Calu3 (cell line): ENCODE measurements around the gene GRAMD1B. TPM values are rescaled to one million over a fixed set of nuclear protein-coding genes. Genes with fewer than 3 reads are reported as not detected.

ENCODE experiments used
- BruUV-seq: library from RNA; stranded (reverse); fragments of 400-500 nt; replicated peaks from 2 replicates; lab custom pipeline; 2021; lab: Mats Ljungman, UMichigan
- CTCF ChIA-PET: fragments of 300-600 bp; sonication (Branson Sonifier 250); formaldehyde crosslinking; loops from one replicate; lab custom pipeline; 2022; ENCODE audit warnings: antibody characterized with exemption; lab: Charles Lee
- DNase-seq: peaks from one replicate; pipeline ENCODE4 v3.0.0; 2022
- H3K27ac Mint-ChIP-seq: one replicate; pipeline ENCODE4 v1.8.0; 2022; ENCODE audit warnings: mixed read lengths; ENCODE audit not compliant: unreplicated experiment
- H3K27me3 Mint-ChIP-seq: one replicate; pipeline ENCODE4 v1.8.0; 2022; ENCODE audit warnings: mixed read lengths; ENCODE audit not compliant: unreplicated experiment
- H3K36me3 Mint-ChIP-seq: one replicate; pipeline ENCODE4 v1.8.0; 2022; ENCODE audit warnings: mild to moderate bottlenecking, moderate library complexity, mixed read lengths; ENCODE audit not compliant: insufficient read depth, unreplicated experiment
- H3K4me1 Mint-ChIP-seq: one replicate; pipeline ENCODE4 v1.8.0; 2022; ENCODE audit warnings: mild to moderate bottlenecking, low read depth, mixed read lengths; ENCODE audit not compliant: unreplicated experiment
- H3K4me3 Mint-ChIP-seq: one replicate; pipeline ENCODE4 v1.8.0; 2022; ENCODE audit warnings: mild to moderate bottlenecking, low read depth, moderate library complexity, mixed read lengths; ENCODE audit not compliant: unreplicated experiment
- H3K9me3 Mint-ChIP-seq: one replicate; pipeline ENCODE4 v1.8.0; 2022; ENCODE audit warnings: low read depth, mixed read lengths; ENCODE audit not compliant: unreplicated experiment
- intact Hi-C: fragments of 100-400 bp; cut with micrococcal nuclease; formaldehyde crosslinking; loops from one replicate; pipeline ENCODE4 v1.10.0; 2022; ENCODE audit not compliant: unreplicated experiment
- total RNA-seq: library from RNA; stranded (reverse); gene quantifications from 2 replicates; pipeline ENCODE4 v1.2.3, GENCODE V29; 2022
- TF ChIP-seq, protein P1 (sequence below): fragments of 200-600 bp; IDR thresholded peaks from one replicate; pipeline ENCODE4 v1.8.0; 2022; ENCODE audit warnings: antibody characterized with exemption; ENCODE audit not compliant: unreplicated experiment

GRAMD1B gene
- total RNA-seq, 1 experiment from 2014 or later = 5.9 TPM

DNA sequence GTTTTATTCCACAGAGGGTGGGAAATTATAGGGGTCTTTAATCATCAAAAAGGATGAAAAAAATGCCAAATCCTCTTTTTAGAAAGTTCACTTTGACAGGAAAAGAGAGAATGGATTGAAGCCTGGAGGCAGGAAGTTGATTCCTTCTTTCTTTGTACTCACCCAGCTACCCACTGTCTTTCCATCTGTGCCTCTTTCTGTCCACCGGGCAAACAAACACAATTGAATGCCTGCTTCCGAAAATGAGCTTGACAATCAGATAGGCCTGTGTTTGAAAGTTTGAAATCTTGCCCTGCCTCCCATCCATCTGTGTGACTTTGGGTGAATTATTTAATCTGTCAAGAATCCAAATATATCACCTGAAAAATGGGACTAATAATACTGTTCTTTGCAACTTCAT lies 143.2 kb downstream of the GRAMD1B start:
- DNase-seq = no peak
- Mint-ChIP-seq H3K36me3 (no peaks in the 10 kb centered on the region), H3K4me3 (no peak overlapping the region), H3K27me3 (peaks cover 91% of the 10 kb centered on the region), H3K9me3 (no peaks in the 10 kb centered on the region), H3K4me1 (no peaks in the 10 kb centered on the region), H3K27ac (no peak overlapping the region)
- CTCF ChIA-PET = interaction anchor here (1.1 kb wide), 1 partner anchor 16 kb away, joined by 4 read pairs; no protein-coding TSS in a partner anchor
- TF ChIP-seq, protein P1, sequence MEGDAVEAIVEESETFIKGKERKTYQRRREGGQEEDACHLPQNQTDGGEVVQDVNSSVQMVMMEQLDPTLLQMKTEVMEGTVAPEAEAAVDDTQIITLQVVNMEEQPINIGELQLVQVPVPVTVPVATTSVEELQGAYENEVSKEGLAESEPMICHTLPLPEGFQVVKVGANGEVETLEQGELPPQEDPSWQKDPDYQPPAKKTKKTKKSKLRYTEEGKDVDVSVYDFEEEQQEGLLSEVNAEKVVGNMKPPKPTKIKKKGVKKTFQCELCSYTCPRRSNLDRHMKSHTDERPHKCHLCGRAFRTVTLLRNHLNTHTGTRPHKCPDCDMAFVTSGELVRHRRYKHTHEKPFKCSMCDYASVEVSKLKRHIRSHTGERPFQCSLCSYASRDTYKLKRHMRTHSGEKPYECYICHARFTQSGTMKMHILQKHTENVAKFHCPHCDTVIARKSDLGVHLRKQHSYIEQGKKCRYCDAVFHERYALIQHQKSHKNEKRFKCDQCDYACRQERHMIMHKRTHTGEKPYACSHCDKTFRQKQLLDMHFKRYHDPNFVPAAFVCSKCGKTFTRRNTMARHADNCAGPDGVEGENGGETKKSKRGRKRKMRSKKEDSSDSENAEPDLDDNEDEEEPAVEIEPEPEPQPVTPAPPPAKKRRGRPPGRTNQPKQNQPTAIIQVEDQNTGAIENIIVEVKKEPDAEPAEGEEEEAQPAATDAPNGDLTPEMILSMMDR = no peak
- no TSS peak for BruUV-seq
- intact Hi-C loops = no loop called here

- H3K36me3 Mint-ChIP-seq = no peaks in the 10 kb centered on the region
- H3K4me3 Mint-ChIP-seq = no peak overlapping the region
- DNase-seq = no peak
- TF ChIP-seq, protein P1 = no peak
- H3K27me3 Mint-ChIP-seq = peaks cover 91% of the 10 kb centered on the region
- H3K4me1 Mint-ChIP-seq = peaks cover 1% of the 10 kb centered on the region
- H3K27ac Mint-ChIP-seq = no peak overlapping the region
- intact Hi-C loops = loop anchor here (5.0 kb wide), 1 partner anchor 63 kb away; no protein-coding TSS in a partner anchor
- no TSS peak for BruUV-seq
- no peaks in the 10 kb centered on the region for H3K9me3 Mint-ChIP-seq
- CTCF ChIA-PET = no interaction called here
Measured at GRCh38 chr11:123575441-123575840, 145.4 kb downstream of the GRAMD1B start.

DNA sequence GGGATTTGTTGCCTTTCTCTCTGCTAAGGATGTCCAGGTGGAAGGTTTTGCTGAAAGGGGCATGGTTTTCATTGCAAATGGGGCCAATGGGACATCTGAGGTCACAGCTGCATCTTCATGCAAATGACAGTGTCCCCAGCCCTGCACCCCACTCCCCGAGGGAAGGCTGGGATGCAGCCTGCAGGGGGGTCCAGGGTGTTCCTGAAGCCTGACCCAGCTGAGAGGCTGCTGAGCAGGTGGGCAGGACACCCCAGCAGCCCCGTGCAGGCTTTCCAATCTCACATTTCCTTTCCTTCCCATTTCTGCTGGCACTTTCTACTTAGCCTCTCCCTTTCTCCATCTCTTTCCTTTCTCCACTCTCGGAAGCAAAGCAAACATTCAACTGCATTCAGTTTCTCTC lies 146.0 kb downstream of the GRAMD1B start:
- Mint-ChIP-seq H3K36me3 (no peaks in the 10 kb centered on the region), H3K27me3 (peaks cover 91% of the 10 kb centered on the region), H3K4me1 (peaks cover 8% of the 10 kb centered on the region), H3K27ac (no peak overlapping the region), H3K9me3 (no peaks in the 10 kb centered on the region), H3K4me3 (no peak overlapping the region)
- intact Hi-C loops = loop anchor here (5.0 kb wide), 1 partner anchor 64 kb away; no protein-coding TSS in a partner anchor
- DNase-seq = no peak
- CTCF ChIA-PET = interaction anchor here (0.6 to 0.9 kb wide), 2 partner anchors 9 to 15 kb away, joined by 3 to 4 read pairs; no protein-coding TSS in a partner anchor
- no TSS peak for BruUV-seq
- TF ChIP-seq, protein P1 = no peak

GRCh38 chr11:123576501-123576900 lies 146.4 kb downstream of the GRAMD1B start:
- H3K36me3 Mint-ChIP-seq = no peaks in the 10 kb centered on the region
- H3K9me3 Mint-ChIP-seq = no peaks in the 10 kb centered on the region
- H3K4me1 Mint-ChIP-seq = peaks cover 12% of the 10 kb centered on the region
- intact Hi-C loops = loop anchor here (5.0 kb wide), 1 partner anchor 64 kb away; no protein-coding TSS in a partner anchor
- peaks cover 91% of the 10 kb centered on the region for H3K27me3 Mint-ChIP-seq
- DNase-seq = no peak
- TF ChIP-seq, protein P1 = no peak
- H3K4me3 Mint-ChIP-seq = no peak overlapping the region
- BruUV-seq = no TSS peak
- CTCF ChIA-PET = interaction anchor here (0.6 to 0.9 kb wide), 2 partner anchors 10 to 15 kb away, joined by 3 to 4 read pairs; no protein-coding TSS in a partner anchor
- no peak overlapping the region for H3K27ac Mint-ChIP-seq
